Measurements from ENCODE around the gene TM9SF3. TPM values are rescaled to one million over a fixed set of nuclear protein-coding genes. Genes with fewer than 3 reads are reported as not detected.

The TM9SF3 gene
- total and polyA plus RNA-seq, 2 donors (not counting 1 experiment from before 2014, with no cell fraction given) = 6.9 to 63.4 TPM

GRCh38 chr10:96600337-96600736 is 13.5 kb upstream of the TM9SF3 start:
- TF ChIP-seq EZH2 (IDR thresholded peaks at IDR 0.05; ENCODE audit: borderline replicate concordance, insufficient read depth, low read depth, low read length, poor library complexity, severe bottlenecking) (no peak), CTCF (IDR thresholded peaks at IDR 0.05) (no peak)
- Histone ChIP-seq H3K9me3 (ENCODE audit: control extremely low read depth in 1 of 3, control insufficient read depth in 2 of 3, insufficient read depth in 1 of 3, low read length in 2 of 3) (no peaks in the 10 kb centered on the region), H3K4me3 (ENCODE audit: control extremely low read depth in 1 of 5, extremely low read depth in 1 of 5, insufficient read depth in 1 of 5, low read depth in 2 of 5, low read length in 4 of 5) (no peak overlapping the region), H3K27ac (ENCODE audit: low read length in 2 of 2) (peak overlapping the region in 1 of 2 donors; percentile 4), H3K4me1 (ENCODE audit: control insufficient read depth in 2 of 2, insufficient read depth in 2 of 2, low read length in 2 of 2) (no peaks in the 10 kb centered on the region), H3K36me3 (replicated peaks in 1 of 2; ENCODE audit: control extremely low read depth in 1 of 2, control insufficient read depth in 1 of 2, extremely low read depth in 1 of 2, insufficient read depth in 2 of 2, low read length in 1 of 2) (peaks cover 8 to 91% of the 10 kb centered on the region in 2 experiments), H4K20me1 (ENCODE audit: control insufficient read depth, insufficient read depth, low read length, poor library complexity, severe bottlenecking) (peaks cover 22% of the 10 kb centered on the region), H3K79me2 (ENCODE audit: control insufficient read depth, insufficient read depth, low read length) (no peaks in the 10 kb centered on the region), H3K4me2 (replicated peaks; ENCODE audit: low read depth, low read length, poor library complexity, severe bottlenecking) (no peak overlapping the region), H3K27me3 (replicated peaks in 1 of 4; ENCODE audit: control extremely low read depth in 1 of 4, control insufficient read depth in 3 of 4, insufficient read depth in 4 of 4, low read length in 3 of 4) (no peaks in the 10 kb centered on the region), H3K9ac (ENCODE audit: low read length) (no peak overlapping the region), H2AFZ (ENCODE audit: insufficient read depth, low read depth, low read length, poor library complexity, severe bottlenecking) (no peak overlapping the region)
- ATAC-seq (ENCODE audit: low read depth) (no peak), DNase-seq (no peak)
- H3K27ac Mint-ChIP-seq = no peak overlapping the region
- intact Hi-C loops (cut with micrococcal nuclease) = no loop called here
- no peaks in the 10 kb centered on the region for H3K9me3 Mint-ChIP-seq (ENCODE audit: insufficient read depth)
- 93% methylated on average over 3 of the region's 4 CpGs for WGBS (ENCODE audit: insufficient coverage)
- ChIA-PET CTCF (interaction anchor here (1.0 kb wide), 1 partner anchor 41 kb away, joined by 4 read pairs; no protein-coding TSS in a partner anchor), POLR2A (no interaction called here)
- H3K27me3 Mint-ChIP-seq = no peaks in the 10 kb centered on the region
- no peaks in the 10 kb centered on the region for H3K4me1 Mint-ChIP-seq
- no peak overlapping the region for H3K4me3 Mint-ChIP-seq

GRCh38 chr10:96598846-96599245 is 12.0 kb upstream of the TM9SF3 start:
- Histone ChIP-seq H2AFZ (ENCODE audit: insufficient read depth, low read depth, low read length, poor library complexity, severe bottlenecking) (no peak overlapping the region), H3K27me3 (replicated peaks in 1 of 4; ENCODE audit: control extremely low read depth in 1 of 4, control insufficient read depth in 3 of 4, insufficient read depth in 4 of 4, low read length in 3 of 4) (no peaks in the 10 kb centered on the region), H3K4me3 (ENCODE audit: control extremely low read depth in 1 of 5, extremely low read depth in 1 of 5, insufficient read depth in 1 of 5, low read depth in 2 of 5, low read length in 4 of 5) (no peak overlapping the region), H3K9ac (ENCODE audit: low read length) (no peak overlapping the region), H3K27ac (ENCODE audit: low read length in 2 of 2) (peak overlapping the region in 1 of 2 donors; percentile 35), H4K20me1 (ENCODE audit: control insufficient read depth, insufficient read depth, low read length, poor library complexity, severe bottlenecking) (peaks cover 18% of the 10 kb centered on the region), H3K4me1 (ENCODE audit: control insufficient read depth in 2 of 2, insufficient read depth in 2 of 2, low read length in 2 of 2) (no peaks in the 10 kb centered on the region), H3K4me2 (replicated peaks; ENCODE audit: low read depth, low read length, poor library complexity, severe bottlenecking) (no peak overlapping the region), H3K36me3 (replicated peaks in 1 of 2; ENCODE audit: control extremely low read depth in 1 of 2, control insufficient read depth in 1 of 2, extremely low read depth in 1 of 2, insufficient read depth in 2 of 2, low read length in 1 of 2) (peaks cover 13 to 93% of the 10 kb centered on the region in 2 experiments), H3K9me3 (ENCODE audit: control extremely low read depth in 1 of 3, control insufficient read depth in 2 of 3, insufficient read depth in 1 of 3, low read length in 2 of 3) (no peaks in the 10 kb centered on the region), H3K79me2 (ENCODE audit: control insufficient read depth, insufficient read depth, low read length) (no peaks in the 10 kb centered on the region)
- intact Hi-C loops (cut with micrococcal nuclease) = no loop called here
- TF ChIP-seq CTCF (IDR thresholded peaks at IDR 0.05) (no peak), EZH2 (IDR thresholded peaks at IDR 0.05; ENCODE audit: borderline replicate concordance, insufficient read depth, low read depth, low read length, poor library complexity, severe bottlenecking) (no peak)
- 100% methylated on average over 4 of the region's 4 CpGs for WGBS (ENCODE audit: insufficient coverage)
- ChIA-PET CTCF (no interaction called here), POLR2A (no interaction called here)
- no peak for ATAC-seq (ENCODE audit: low read depth)
- no peak overlapping the region for H3K4me3 Mint-ChIP-seq
- no peaks in the 10 kb centered on the region for H3K4me1 Mint-ChIP-seq
- no peak overlapping the region for H3K27ac Mint-ChIP-seq
- H3K27me3 Mint-ChIP-seq = no peaks in the 10 kb centered on the region
- H3K9me3 Mint-ChIP-seq (ENCODE audit: insufficient read depth) = no peaks in the 10 kb centered on the region
- no peak for DNase-seq
